HG03439 (cell line): ENCODE data around the gene CEP112.
"Not testable (repeated sequence)": the region's sequence is repeated elsewhere in the genome, so short reads cannot be mapped to it uniquely, and the experiment has no call there.

Experiments
- ATAC-seq: cut with Tn5 transposase; IDR thresholded peaks from one replicate; pipeline ENCODE4 v1.9.1; 2021; ENCODE audit warnings: mild to moderate bottlenecking, moderate library complexity; ENCODE audit not compliant: unreplicated experiment

Gene CEP112

GRCh38 chr17:66165537-66166123 is 26.3 kb downstream of the CEP112 start:
- no peak for ATAC-seq

GRCh38 chr17:66155055-66155454 is 36.9 kb downstream of the CEP112 start:
- not testable (repeated sequence) for ATAC-seq

GRCh38 chr17:66152756-66153155 is 39.2 kb downstream of the CEP112 start:
- no peak for ATAC-seq

- ATAC-seq, result no peak
These were observed 41.2 kb downstream of the CEP112 start for GRCh38 chr17:66150708-66151107.

- no peak for ATAC-seq
These were observed 42.4 kb downstream of the CEP112 start for GRCh38 chr17:66149562-66149961.

GRCh38 chr17:66146394-66146793 is 45.5 kb downstream of the CEP112 start:
- no peak for ATAC-seq

- ATAC-seq, result no peak
These were observed 48.2 kb downstream of the CEP112 start for GRCh38 chr17:66143657-66144282.

GRCh38 chr17:66142428-66142827 is 49.5 kb downstream of the CEP112 start:
- no peak for ATAC-seq

GRCh38 chr17:66138120-66138519 is 53.8 kb downstream of the CEP112 start:
- no peak for ATAC-seq

- no peak for ATAC-seq
These were observed 56.0 kb downstream of the CEP112 start for GRCh38 chr17:66135896-66136295.

- no peak for ATAC-seq
These were observed 56.7 kb downstream of the CEP112 start for GRCh38 chr17:66135219-66135618.

GRCh38 chr17:66129759-66130158 is 62.2 kb downstream of the CEP112 start:
- ATAC-seq, result no peak

- no peak for ATAC-seq
These were observed 65.7 kb downstream of the CEP112 start for GRCh38 chr17:66126231-66126630.

- no peak for ATAC-seq
These were observed 68.8 kb downstream of the CEP112 start for GRCh38 chr17:66123163-66123562.

GRCh38 chr17:66115246-66115645 is 76.7 kb downstream of the CEP112 start:
- ATAC-seq, result no peak

GRCh38 chr17:66114609-66115008 is 77.3 kb downstream of the CEP112 start:
- ATAC-seq, result no peak

- ATAC-seq, result no peak
These were observed 84.2 kb downstream of the CEP112 start for GRCh38 chr17:66107731-66108130.

GRCh38 chr17:66098040-66098439 is 93.9 kb downstream of the CEP112 start:
- ATAC-seq, result no peak

GRCh38 chr17:66094727-66095126 is 97.2 kb downstream of the CEP112 start:
- no peak for ATAC-seq

GRCh38 chr17:66091445-66092080 is 100.4 kb downstream of the CEP112 start:
- ATAC-seq, result no peak

GRCh38 chr17:66089764-66090163 is 102.2 kb downstream of the CEP112 start:
- no peak for ATAC-seq

- no peak for ATAC-seq
These were observed 103.8 kb downstream of the CEP112 start for GRCh38 chr17:66088173-66088572.
